IMR-90 (cell line): ENCODE measurements around the gene DSCAM. TPM values are rescaled to one million over a fixed set of nuclear protein-coding genes. Genes with fewer than 3 reads are reported as not detected.

Experiments
- ATAC-seq: fragments of 200-7000 bp; cut with Tn5 transposase; 2 replicates; pipeline ENCODE4 v1.9.1; 2020; ENCODE audit warnings: low read depth, mild to moderate bottlenecking, moderate library complexity
- BruUV-seq: library from RNA; stranded (reverse); fragments of 400-500 nt; replicated peaks from 2 replicates; lab custom pipeline; 2021; lab: Mats Ljungman, UMichigan
- CTCF ChIA-PET: fragments of 300-600 bp; formaldehyde crosslinking; extraction: SDS; loops from one replicate; lab custom pipeline; 2021; ENCODE audit warnings: antibody characterized with exemption; lab: Yijun Ruan, JAX
- POLR2A ChIA-PET: fragments of 300-600 bp; sonication (Branson Sonifier 250); formaldehyde crosslinking; loops from one replicate; lab custom pipeline; 2022; ENCODE audit warnings: antibody characterized with exemption; ENCODE audit not compliant: unreplicated experiment; lab: Charles Lee
- DNase-seq: peaks from one replicate; pipeline ENCODE4 v3.0.0; 2013
- H2AFZ ChIP-seq: replicated peaks from 2 replicates; pipeline ENCODE3; 2013; ENCODE audit warnings: low read length, mild to moderate bottlenecking; ENCODE audit not compliant: poor library complexity
- H2AK5ac ChIP-seq: 2 replicates; pipeline ENCODE4 v1.6.1; 2013; ENCODE audit warnings: low read depth, low read length, inconsistent platforms
- H2AK9ac ChIP-seq: replicated peaks from 2 replicates; pipeline ENCODE3; 2013; ENCODE audit warnings: mild to moderate bottlenecking, low read depth, low read length, moderate library complexity; ENCODE audit not compliant: poor library complexity
- H2BK120ac ChIP-seq: 2 replicates; pipeline ENCODE4 v1.6.1; 2013; ENCODE audit warnings: low read depth, low read length, inconsistent platforms
- H2BK15ac ChIP-seq: 3 replicates; pipeline ENCODE4 v1.6.1; 2013; ENCODE audit warnings: low read depth, low read length, inconsistent platforms
- H2BK20ac ChIP-seq: 2 replicates; pipeline ENCODE4 v1.6.1; 2013; ENCODE audit warnings: low read depth, mild to moderate bottlenecking, inconsistent platforms, low read length, moderate library complexity
- H2BK5ac ChIP-seq: 2 replicates; pipeline ENCODE4 v1.6.1; 2013; ENCODE audit warnings: mild to moderate bottlenecking, low read depth, low read length, inconsistent platforms; ENCODE audit not compliant: poor library complexity, severe bottlenecking
- H3K14ac ChIP-seq: replicated peaks from 2 replicates; pipeline ENCODE4 v1.6.1; 2013; ENCODE audit warnings: low read depth, low read length, inconsistent platforms
- H3K18ac ChIP-seq: 2 replicates; pipeline ENCODE4 v1.6.1; 2013; ENCODE audit warnings: low read depth, low read length, control low read depth
- H3K23ac ChIP-seq: 2 replicates; pipeline ENCODE4 v1.6.1; 2013; ENCODE audit warnings: low read depth, low read length, inconsistent platforms
- H3K27ac ChIP-seq: 2 replicates; pipeline ENCODE4 v1.5.1; 2013; ENCODE audit warnings: mild to moderate bottlenecking, control low read depth, low read length; ENCODE audit not compliant: insufficient read depth
- H3K27me3 ChIP-seq: 2 replicates; pipeline ENCODE4 v1.6.1; 2013; ENCODE audit warnings: low read length; ENCODE audit not compliant: control insufficient read depth, insufficient read depth
- H3K36me3 ChIP-seq: 2 replicates; pipeline ENCODE4 v1.6.1; 2013; ENCODE audit warnings: low read length, mixed read lengths; ENCODE audit not compliant: control insufficient read depth, insufficient read depth
- H3K4ac ChIP-seq: 2 replicates; pipeline ENCODE4 v1.6.1; 2013; ENCODE audit warnings: low read depth, low read length, inconsistent platforms
- H3K4me1 ChIP-seq: 2 replicates; pipeline ENCODE4 v1.6.1; 2013; ENCODE audit warnings: low read length, mixed read lengths; ENCODE audit not compliant: control insufficient read depth, insufficient read depth
- H3K4me2 ChIP-seq: 2 replicates; pipeline ENCODE4 v1.6.1; 2013; ENCODE audit warnings: low read depth, mild to moderate bottlenecking, control low read depth, low read length, moderate library complexity
- H3K4me3 ChIP-seq: 2 replicates; pipeline ENCODE4 v1.5.1; 2013; ENCODE audit warnings: low read depth, mild to moderate bottlenecking, control low read depth, low read length, moderate library complexity; ENCODE audit not compliant: insufficient read depth
- H3K56ac ChIP-seq: 2 replicates; pipeline ENCODE4 v1.6.1; 2013; ENCODE audit warnings: low read length, inconsistent platforms; ENCODE audit not compliant: insufficient read depth; ENCODE audit errors: extremely low read depth
- H3K79me1 ChIP-seq, 2 experiments: 2 replicates each; pipeline ENCODE4 v1.6.1; 2013; ENCODE audit warnings: low read length in 2 of 2, inconsistent platforms in 1 of 2, low read depth in 1 of 2
- H3K9ac ChIP-seq: 2 replicates; pipeline ENCODE4 v1.6.1; 2013; ENCODE audit warnings: low read depth, low read length, control low read depth
- H3K9me1 ChIP-seq: 2 replicates; pipeline ENCODE4 v1.6.1; 2013; ENCODE audit warnings: low read length, inconsistent platforms; ENCODE audit not compliant: insufficient read depth
- H3K9me3 ChIP-seq: 2 replicates; pipeline ENCODE4 v1.6.1; 2013; ENCODE audit warnings: low read length; ENCODE audit not compliant: control insufficient read depth, insufficient read depth
- H4K20me1 ChIP-seq: 2 replicates; pipeline ENCODE4 v1.6.1; 2013; ENCODE audit warnings: low read length, inconsistent platforms; ENCODE audit not compliant: insufficient read depth
- H4K5ac ChIP-seq: 2 replicates; pipeline ENCODE4 v1.6.1; 2013; ENCODE audit warnings: mild to moderate bottlenecking, low read depth, low read length, control low read depth
- H4K8ac ChIP-seq, 2 experiments: 2 replicates each; pipeline ENCODE4 v1.6.1; 2013; ENCODE audit warnings: low read depth in 2 of 2, low read length in 2 of 2, control low read depth in 1 of 2, inconsistent platforms in 1 of 2
- H4K91ac ChIP-seq: 2 replicates; pipeline ENCODE4 v1.6.1; 2013; ENCODE audit warnings: low read depth, low read length, inconsistent platforms; ENCODE audit not compliant: insufficient read depth
- CTCF ChIP-seq: conservative IDR thresholded peaks from 2 replicates; pipeline ENCODE4 v1.5.1; 2012; ENCODE audit warnings: mild to moderate bottlenecking, low read depth, low read length, improper control_type of control experiment
- FOS ChIP-seq: fragments of 150-350 bp; IDR thresholded peaks from 2 replicates; pipeline ENCODE4 v1.6.1; 2016; ENCODE audit warnings: low read depth, low read length
- MAZ ChIP-seq: IDR thresholded peaks from 2 replicates; pipeline ENCODE4 v1.6.1; 2012; ENCODE audit warnings: low read depth, mild to moderate bottlenecking, low read length, improper control_type of control experiment, moderate library complexity, borderline replicate concordance
- NFE2L2 ChIP-seq: fragments of 150-350 bp; IDR thresholded peaks from 2 replicates; pipeline ENCODE4 v1.6.1; 2016; ENCODE audit warnings: low read depth, mild to moderate bottlenecking, low read length
- RCOR1 ChIP-seq: IDR thresholded peaks from 2 replicates; pipeline ENCODE4 v1.6.1; 2012; ENCODE audit warnings: mild to moderate bottlenecking, low read length, improper control_type of control experiment; ENCODE audit not compliant: insufficient replicate concordance
- USF2 ChIP-seq: fragments of 150-350 bp; IDR thresholded peaks from 2 replicates; pipeline ENCODE4 v1.6.1; 2017; ENCODE audit warnings: mild to moderate bottlenecking, antibody characterized with exemption, low read length, low read depth
- WGBS, 2 experiments: methylation state at CpG; one replicate each; pipeline versions ENCODE4 v1.1.5 to v1.1.7; 2013; ENCODE audit warnings: missing lambda C conversion rate in 2 of 2; ENCODE audit not compliant: insufficient read length in 1 of 2; ENCODE audit errors: extremely low coverage in 2 of 2; 5-methylcytosine and 5-hydroxymethylcytosine counted together
- dilution Hi-C: fragments of 300-500 bp; cut with HindIII; formaldehyde crosslinking; loops from one replicate; pipeline ENCODE4 v1.14.3; 2018; ENCODE audit warnings: low sequenced_read_pairs; ENCODE audit not compliant: unreplicated experiment
- in situ Hi-C: fragments of 300-500 bp; cut with MboI; formaldehyde crosslinking; loops from 3 replicates; pipeline ENCODE4 v1.14.3; 2019; ENCODE audit warnings: low sequenced_read_pairs, inconsistent platforms, mixed read lengths
- intact Hi-C: fragments of 100-400 bp; cut with micrococcal nuclease; formaldehyde crosslinking; loops from 2 replicates; pipeline ENCODE4 v1.10.0; 2022
- polyA plus RNA-seq, 3 experiments: library from polyadenylated mRNA; depleted of rRNA; stranded (reverse); fragments of >200 nt; gene quantifications; 2 replicates each; pipeline ENCODE4 v1.2.3, GENCODE V29; 2012; ENCODE audit warnings: low replicate concordance in 1 of 3
- total RNA-seq: library from RNA; depleted of rRNA; stranded (reverse); fragments of >200 nt; gene quantifications from 2 replicates; pipeline ENCODE4 v1.2.3, GENCODE V29; 2012
- TF ChIP-seq, protein P1 (sequence below): fragments of 150-350 bp; IDR thresholded peaks from 2 replicates; pipeline ENCODE4 v1.6.1; 2016; ENCODE audit warnings: low read depth, mild to moderate bottlenecking, low read length, moderate library complexity, borderline replicate concordance

Gene DSCAM
- total and polyA plus RNA-seq, 2 of the 4 experiments (the other 2 are of a cell fraction), result under 0.01 to 0.02 TPM

DNA sequence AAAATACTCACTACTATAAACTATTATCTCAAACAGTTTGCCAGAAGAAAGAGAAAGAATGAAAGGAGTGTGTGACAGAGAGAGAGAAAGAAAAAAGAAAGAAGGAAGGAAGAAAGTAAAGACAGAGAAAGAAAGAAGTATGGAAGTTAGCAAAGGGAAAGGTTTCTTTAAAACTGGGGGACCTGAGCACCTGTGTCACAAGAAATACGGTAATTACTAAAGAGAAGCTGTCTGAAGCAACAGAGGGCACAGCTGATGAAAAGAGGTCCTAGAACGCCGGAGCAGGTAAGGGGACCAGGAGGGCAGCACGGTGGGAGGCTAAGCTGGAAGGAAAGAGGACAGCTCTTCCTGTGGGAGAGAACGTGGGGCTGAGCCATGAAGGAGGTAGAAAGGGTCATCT, 163.6 kb downstream of the DSCAM start:
- Histone ChIP-seq H2BK5ac (no peak overlapping the region), H3K27ac (no peak overlapping the region), H4K91ac (no peak overlapping the region), H3K56ac (no peak overlapping the region), H4K8ac (no peak overlapping the region), H3K9ac (no peak overlapping the region), H4K5ac (no peak overlapping the region), H3K18ac (no peak overlapping the region), H2BK20ac (no peak overlapping the region), H4K20me1 (no peaks in the 10 kb centered on the region), H3K9me1 (no peaks in the 10 kb centered on the region), H2AK9ac (no peak overlapping the region), H3K36me3 (no peaks in the 10 kb centered on the region), H3K23ac (no peak overlapping the region), H3K9me3 (peaks cover 20% of the 10 kb centered on the region), H2BK15ac (no peak overlapping the region), H3K4me1 (no peaks in the 10 kb centered on the region), H3K14ac (no peak overlapping the region), H3K27me3 (no peaks in the 10 kb centered on the region), H3K4me3 (no peak overlapping the region), H3K79me1 (no peaks in the 10 kb centered on the region), H2BK120ac (no peak overlapping the region), H3K4me2 (no peak overlapping the region), H3K4ac (no peak overlapping the region), H2AK5ac (no peak overlapping the region), H2AFZ (no peak overlapping the region)
- no peak for DNase-seq
- no peak for TF ChIP-seq FOS
- no peak for TF ChIP-seq NFE2L2
- TF ChIP-seq RCOR1, result no peak
- TF ChIP-seq USF2, result no peak
- TF ChIP-seq, protein P1, sequence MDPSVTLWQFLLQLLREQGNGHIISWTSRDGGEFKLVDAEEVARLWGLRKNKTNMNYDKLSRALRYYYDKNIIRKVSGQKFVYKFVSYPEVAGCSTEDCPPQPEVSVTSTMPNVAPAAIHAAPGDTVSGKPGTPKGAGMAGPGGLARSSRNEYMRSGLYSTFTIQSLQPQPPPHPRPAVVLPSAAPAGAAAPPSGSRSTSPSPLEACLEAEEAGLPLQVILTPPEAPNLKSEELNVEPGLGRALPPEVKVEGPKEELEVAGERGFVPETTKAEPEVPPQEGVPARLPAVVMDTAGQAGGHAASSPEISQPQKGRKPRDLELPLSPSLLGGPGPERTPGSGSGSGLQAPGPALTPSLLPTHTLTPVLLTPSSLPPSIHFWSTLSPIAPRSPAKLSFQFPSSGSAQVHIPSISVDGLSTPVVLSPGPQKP, result no peak
- no peak for TF ChIP-seq MAZ
- no peak for TF ChIP-seq CTCF
- WGBS, 2 experiments, result 18% methylated on average over 2 of the region's 5 CpGs; no CpG with 5 or more reads in 1 of the 2 experiments
- intact Hi-C loops, result no loop called here
- no TSS peak for BruUV-seq
- ChIA-PET CTCF (no interaction called here), POLR2A (no interaction called here)
- dilution Hi-C loops, result no loop called here
- ATAC-seq, result no peak
- in situ Hi-C loops, result no loop called here
